HepG2 (cell line): ENCODE data around the gene MBTPS2. TPM values are rescaled to one million over a fixed set of nuclear protein-coding genes. Genes with fewer than 3 reads are reported as not detected.

Experiments used
- ATF3 ChIP-seq: sonication (generic); formaldehyde crosslinking; IDR thresholded peaks from 2 replicates; pipeline ENCODE4 v1.4.0; 2020; ENCODE audit warnings: missing genetic modification reagents
- CREM ChIP-seq, 2 experiments: sonication (generic) in 1 of 2; formaldehyde crosslinking in 1 of 2; IDR thresholded peaks; 2 replicates each; pipeline versions ENCODE4 v1.4.0 to v1.6.1; 2016 to 2020; ENCODE audit warnings: antibody characterized with exemption in 1 of 2, mild to moderate bottlenecking in 1 of 2, missing genetic modification reagents in 1 of 2
- FOXA1 ChIP-seq, 2 experiments: fragments of 450-650 bp in 1 of 2; sonication (generic) in 1 of 2; formaldehyde crosslinking in 1 of 2; IDR thresholded peaks; 2 replicates each; pipeline versions ENCODE4 v1.4.0 to v1.6.1; 2016 to 2020; ENCODE audit warnings: missing genetic modification reagents in 1 of 2
- HMGXB3 ChIP-seq: sonication (generic); formaldehyde crosslinking; IDR thresholded peaks from 2 replicates; pipeline ENCODE4 v1.4.0; 2020; ENCODE audit warnings: missing genetic modification reagents, borderline replicate concordance
- MYNN ChIP-seq: sonication (generic); formaldehyde crosslinking; IDR thresholded peaks from 2 replicates; pipeline ENCODE4 v1.4.0; 2020; ENCODE audit warnings: mild to moderate bottlenecking, low read depth, missing genetic modification reagents
- NCOA2 ChIP-seq: sonication (generic); formaldehyde crosslinking; IDR thresholded peaks from 2 replicates; pipeline ENCODE4 v1.8.0; 2022; ENCODE audit warnings: inconsistent platforms
- POGZ ChIP-seq: sonication (generic); formaldehyde crosslinking; IDR thresholded peaks from 2 replicates; pipeline ENCODE4 v1.4.0; 2020; ENCODE audit warnings: mild to moderate bottlenecking, missing genetic modification reagents
- SAP130 ChIP-seq: IDR thresholded peaks from 2 replicates; pipeline ENCODE4 v1.6.1; 2016; ENCODE audit warnings: low read depth
- SOX6 ChIP-seq, 2 experiments: fragments of 450-650 bp in 1 of 2; sonication (generic) in 1 of 2; formaldehyde crosslinking in 1 of 2; IDR thresholded peaks; 2 replicates each; pipeline versions ENCODE4 v1.4.0 to v1.6.1; 2017 to 2020; ENCODE audit warnings: antibody characterized with exemption in 1 of 2, mild to moderate bottlenecking in 1 of 2, missing genetic modification reagents in 1 of 2
- SRSF1 ChIP-seq: fragments of 200-400 bp; formaldehyde crosslinking; optimal IDR thresholded peaks from 2 replicates; pipeline ENCODE3; 2017; ENCODE audit warnings: mild to moderate bottlenecking, low read depth, low read length, moderate library complexity
- TFE3 ChIP-seq: IDR thresholded peaks from 2 replicates; pipeline ENCODE4 v1.6.1; 2016
- XBP1 ChIP-seq: sonication (generic); formaldehyde crosslinking; IDR thresholded peaks from 2 replicates; pipeline ENCODE4 v1.5.0; 2020; ENCODE audit warnings: missing genetic modification reagents
- ZBED4 ChIP-seq: sonication (generic); formaldehyde crosslinking; IDR thresholded peaks from 2 replicates; pipeline ENCODE4 v1.4.0; 2020; ENCODE audit warnings: missing genetic modification reagents, borderline replicate concordance
- ZBTB7A ChIP-seq: sonication (generic); formaldehyde crosslinking; IDR thresholded peaks from 2 replicates; pipeline ENCODE4 v1.8.0; 2022; ENCODE audit warnings: mild to moderate bottlenecking, missing genetic modification reagents
- ZNF282 ChIP-seq: fragments of 450-650 bp; IDR thresholded peaks from 2 replicates; pipeline ENCODE4 v1.6.1; 2018; ENCODE audit not compliant: partially characterized antibody
- ZNF331 ChIP-seq: sonication (generic); formaldehyde crosslinking; IDR thresholded peaks from 2 replicates; pipeline ENCODE4 v1.4.0; 2020; ENCODE audit warnings: missing genetic modification reagents
- ZNF468 ChIP-seq: sonication (generic); formaldehyde crosslinking; IDR thresholded peaks from 2 replicates; pipeline ENCODE4 v1.8.0; 2022; ENCODE audit warnings: mild to moderate bottlenecking, moderate library complexity, missing genetic modification reagents
- ZNF660 ChIP-seq: sonication (generic); formaldehyde crosslinking; IDR thresholded peaks from 2 replicates; pipeline ENCODE4 v1.5.1; 2020; ENCODE audit warnings: mild to moderate bottlenecking, low read depth, missing genetic modification reagents, borderline replicate concordance
- polyA plus RNA-seq, 8 experiments: library from polyadenylated mRNA; depleted of rRNA in 3 of 8; stranded (reverse) in 7 of 8; unstranded in 1 of 8; fragments of >200 nt; fragmentation: Illumina TruSeq in 4 of 8; extraction: Trizol in 4 of 8; gene quantifications; 2 replicates each; pipeline versions ENCODE4 v1.2.1 to v1.2.3, GENCODE V29; 2011 to 2016; ENCODE audit warnings: low read depth in 4 of 8, missing spikeins in 1 of 8, mixed read lengths in 1 of 8; ENCODE audit not compliant: insufficient read depth in 1 of 8
- total RNA-seq, 5 experiments: library from RNA; depleted of rRNA; stranded (reverse); fragments of >200 nt; fragmentation: Illumina TruSeq; extraction: Trizol; gene quantifications; 2 replicates each; pipeline ENCODE4 v1.2.3, GENCODE V29; 2016; ENCODE audit warnings: low read depth in 1 of 5
- TF ChIP-seq, protein P1 (sequence below): IDR thresholded peaks from 2 replicates; pipeline ENCODE4 v1.6.1; 2016; ENCODE audit warnings: control low read depth

Gene MBTPS2
- total and polyA plus RNA-seq, 2 of the 13 experiments (the other 11 are each of a cell fraction or from before 2014, with no cell fraction given) = 5.7 to 14.4 TPM

- TF ChIP-seq ATF3 (CRISPR knock-in tag) (no peak), FOXA1 (IDR thresholded peaks at IDR 0.05) (no peak), FOXA1 (CRISPR knock-in tag; IDR thresholded peaks at IDR 0.05) (peak; percentile 46; the same call in 1 of the 2 replicates), SAP130 (CRISPR knock-in tag) (peak; percentile 51), ZNF331 (CRISPR knock-in tag) (peak; percentile 44; the same call in 1 of the 2 replicates), CREM (IDR thresholded peaks at IDR 0.05) (peak; percentile 42; the same call in 1 of the 2 replicates), CREM (CRISPR knock-in tag; IDR thresholded peaks at IDR 0.05) (no peak), ZNF660 (CRISPR knock-in tag) (no peak), SOX6 (IDR thresholded peaks at IDR 0.05) (no peak), SOX6 (CRISPR knock-in tag; IDR thresholded peaks at IDR 0.05) (peak; percentile 95), MYNN (CRISPR knock-in tag) (no peak), HMGXB3 (CRISPR knock-in tag) (no peak), ZNF468 (CRISPR knock-in tag) (no peak), TFE3 (CRISPR knock-in tag) (no peak), ZBED4 (no peak), SRSF1 (no peak), NCOA2 (CRISPR knock-in tag) (peak; percentile 79), XBP1 (no peak), ZBTB7A (CRISPR knock-in tag) (no peak), POGZ (CRISPR knock-in tag) (0 out of 2 replicates have a peak, but pooled peaks have one; percentile 27), ZNF282 (no peak)
- TF ChIP-seq, protein P1, sequence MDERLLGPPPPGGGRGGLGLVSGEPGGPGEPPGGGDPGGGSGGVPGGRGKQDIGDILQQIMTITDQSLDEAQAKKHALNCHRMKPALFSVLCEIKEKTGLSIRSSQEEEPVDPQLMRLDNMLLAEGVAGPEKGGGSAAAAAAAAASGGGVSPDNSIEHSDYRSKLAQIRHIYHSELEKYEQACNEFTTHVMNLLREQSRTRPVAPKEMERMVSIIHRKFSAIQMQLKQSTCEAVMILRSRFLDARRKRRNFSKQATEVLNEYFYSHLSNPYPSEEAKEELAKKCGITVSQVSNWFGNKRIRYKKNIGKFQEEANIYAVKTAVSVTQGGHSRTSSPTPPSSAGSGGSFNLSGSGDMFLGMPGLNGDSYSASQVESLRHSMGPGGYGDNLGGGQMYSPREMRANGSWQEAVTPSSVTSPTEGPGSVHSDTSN (CRISPR knock-in tag) = peak; percentile 12; the same call in 1 of the 2 replicates
Measured at GRCh38 chrX:21831496-21831895, 7.9 kb upstream of the MBTPS2 start (continued).
